Measurements from ENCODE around the gene FBXO2. TPM values are rescaled to one million over a fixed set of nuclear protein-coding genes. Genes with fewer than 3 reads are reported as not detected.
A peak's percentile ranks its signal among the peaks of the same experiment; 100 is the strongest.

Gene FBXO2
- total RNA-seq, 1 donor from 2014 or later = 1.9 TPM

- no peak for DNase-seq
Measured at GRCh38 chr1:11651017-11651416, 3.2 kb downstream of the FBXO2 start.

DNA sequence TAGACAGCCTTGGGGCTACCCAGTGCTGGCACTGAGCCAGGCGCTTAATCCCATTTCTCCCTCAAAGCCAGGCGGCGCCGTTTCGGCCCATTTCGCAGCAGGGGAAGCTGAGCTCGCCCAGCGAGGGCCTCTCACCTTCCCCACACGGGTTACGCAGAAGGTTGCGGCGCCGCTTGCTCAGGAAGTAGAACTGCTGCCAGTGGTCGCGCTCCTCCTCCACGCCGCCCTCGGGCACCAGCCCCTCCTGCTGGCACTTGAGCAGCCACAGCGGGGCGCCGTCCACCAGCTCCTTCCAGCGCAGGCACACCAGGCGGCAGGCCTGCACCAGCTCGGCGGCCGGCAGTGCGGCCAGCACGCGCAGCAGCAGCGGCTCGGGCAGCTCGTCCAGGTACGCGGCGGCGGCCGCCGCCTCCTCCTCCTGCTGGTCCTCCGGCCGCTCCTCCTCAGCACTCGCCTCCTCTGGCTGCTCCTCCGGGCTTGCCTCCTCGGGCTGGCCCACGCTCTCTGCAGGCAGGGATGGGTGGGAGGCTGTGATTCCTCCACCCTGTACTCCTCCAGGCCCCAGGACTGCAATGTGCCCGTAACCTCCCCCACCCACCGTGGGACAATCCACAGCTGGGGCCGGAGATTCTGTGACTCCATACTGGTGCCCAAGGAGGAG lies 3.8 kb downstream of the FBXO2 start:
- peak; percentile 89 for DNase-seq

DNA sequence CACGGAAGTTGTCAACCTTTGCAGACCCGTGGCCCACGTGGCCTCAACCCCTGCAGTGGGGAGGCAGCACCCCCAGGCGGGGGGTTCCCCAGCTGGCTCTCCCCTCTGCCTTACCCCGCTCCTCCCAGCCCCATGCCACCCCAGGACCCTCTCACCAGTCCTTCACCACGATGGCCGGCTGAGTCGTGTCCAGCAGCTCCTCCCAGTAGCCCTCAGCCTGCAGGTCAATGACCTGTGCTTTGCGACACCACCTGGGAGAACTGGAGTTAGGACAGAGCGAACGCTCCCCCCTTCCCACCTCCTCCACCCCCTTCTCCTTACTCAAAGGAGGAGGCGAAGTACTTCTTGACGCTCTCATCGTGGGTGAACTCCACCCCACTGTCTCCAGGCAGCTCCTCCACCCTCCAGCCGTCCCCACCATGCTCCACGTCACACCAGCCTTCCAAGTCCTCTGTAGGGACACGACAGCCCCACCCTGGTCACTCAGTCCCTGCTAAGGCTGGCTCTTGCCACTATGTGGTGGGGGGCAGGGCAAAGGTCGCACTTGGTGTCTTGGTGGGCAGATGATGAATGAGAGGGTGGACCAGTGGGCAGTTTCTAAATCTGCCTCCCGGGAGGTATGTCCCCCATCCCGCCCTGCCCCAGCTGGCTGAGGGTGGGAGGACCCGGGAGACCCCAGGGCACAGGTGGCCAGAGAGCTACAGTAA lies 4.5 kb downstream of the FBXO2 start:
- no peak for DNase-seq

GRCh38 chr1:11649237-11649623 lies 5.0 kb downstream of the FBXO2 start:
- no peak for DNase-seq

DNA sequence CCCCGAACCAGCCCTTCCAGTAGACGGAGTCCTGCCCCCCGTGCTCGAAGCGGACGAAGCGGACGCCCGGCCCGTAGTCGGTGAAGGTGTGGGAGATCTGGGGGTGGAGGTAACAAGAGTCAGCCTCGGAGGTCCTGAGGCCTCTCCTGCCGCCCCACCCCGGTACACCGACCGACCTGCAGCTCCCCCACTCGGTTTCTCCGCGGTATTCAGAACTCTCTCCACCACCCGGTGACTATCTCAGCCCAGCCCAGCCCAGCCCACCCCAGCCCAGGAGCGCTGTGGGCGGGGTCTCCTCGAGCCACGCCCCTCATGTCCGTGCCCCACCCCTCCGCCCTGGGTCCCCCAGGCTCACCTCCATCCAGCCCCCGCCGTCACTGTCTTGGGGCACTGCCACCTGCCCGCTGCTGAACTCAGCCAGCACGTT lies 5.5 kb downstream of the FBXO2 start:
- DNase-seq = no peak

DNA sequence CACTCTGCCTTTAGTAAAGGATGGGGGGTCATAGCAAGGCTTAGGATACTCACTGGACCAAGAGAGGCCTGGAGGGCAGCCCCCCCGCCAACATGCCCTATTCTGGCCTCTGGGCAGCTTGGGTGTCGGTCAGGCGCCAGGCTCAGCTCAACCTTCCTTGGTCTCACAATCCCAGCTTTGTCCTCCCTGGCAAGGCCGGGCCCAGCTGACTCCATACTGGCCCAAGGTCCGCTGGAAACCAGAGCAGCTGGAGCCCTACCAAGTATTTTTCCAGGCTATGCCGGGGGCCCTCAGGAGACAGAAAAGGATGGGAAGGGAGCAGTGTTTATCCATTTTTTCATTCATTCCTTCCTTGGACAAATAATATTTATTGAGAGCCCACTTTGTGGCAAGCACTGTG lies 6.2 kb downstream of the FBXO2 start:
- no peak for DNase-seq

DNA sequence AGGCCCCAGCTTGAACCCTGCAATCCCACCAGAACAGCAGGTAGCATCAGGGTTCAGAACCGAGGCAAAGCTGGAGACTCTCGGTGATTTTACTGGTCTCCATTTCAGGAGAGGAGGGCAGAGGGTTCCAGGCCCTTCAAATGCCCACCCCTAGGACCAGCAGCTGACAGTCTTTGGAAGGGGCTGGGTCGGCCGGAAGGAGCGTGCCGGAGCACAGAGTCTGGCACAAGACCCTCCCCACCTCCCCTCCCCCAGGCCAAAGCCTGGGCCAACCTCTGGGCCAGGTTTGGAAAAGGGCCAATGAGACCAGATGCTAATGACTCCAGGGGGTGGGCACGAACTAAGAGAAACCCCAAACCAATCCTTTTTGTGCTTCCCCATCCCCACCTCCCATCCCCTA lies 6.9 kb downstream of the FBXO2 start:
- no peak for DNase-seq

DNA sequence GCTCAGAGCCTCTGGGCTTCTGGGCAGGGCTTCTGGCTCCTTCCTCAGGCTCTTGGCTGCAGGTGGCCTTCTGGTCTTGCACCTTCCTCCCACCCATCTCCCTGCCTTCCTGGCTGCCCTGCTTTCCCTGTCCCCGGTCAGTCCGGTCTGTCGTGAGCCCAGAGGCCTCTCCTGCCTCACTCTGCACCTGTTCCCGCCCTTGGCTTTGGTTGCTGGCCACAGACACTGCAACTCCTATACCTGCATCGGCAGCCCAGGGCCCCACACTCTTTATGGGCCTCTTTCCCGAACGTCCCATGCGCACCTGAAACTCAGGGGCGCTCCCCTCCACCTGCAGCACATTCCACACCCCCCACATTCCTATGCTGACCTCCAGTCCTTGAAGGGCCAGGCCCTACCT lies 7.9 kb downstream of the FBXO2 start:
- DNase-seq = no peak

- peak; percentile 89 for DNase-seq
Measured at GRCh38 chr1:11645670-11646265, 8.5 kb downstream of the FBXO2 start.

DNA sequence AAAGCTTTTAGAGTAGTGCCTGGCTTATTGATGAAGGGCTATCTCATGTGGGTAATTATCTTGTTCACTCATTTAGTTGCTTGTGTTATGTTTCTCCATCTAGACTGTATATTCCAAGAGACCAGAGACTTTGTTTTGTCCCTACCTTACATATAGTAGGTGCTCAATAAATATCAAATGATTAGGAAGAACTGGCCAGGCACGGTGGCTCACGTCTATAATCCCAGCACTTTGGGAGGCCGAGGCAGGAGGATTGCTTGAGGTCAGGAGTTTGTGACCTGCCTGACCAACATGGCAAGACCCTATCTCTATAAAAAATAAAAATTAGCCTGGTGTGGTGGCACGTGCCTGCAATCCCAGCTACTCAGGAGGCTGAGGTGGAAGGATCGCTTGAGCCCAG lies 9.0 kb downstream of the FBXO2 start:
- DNase-seq = no peak

DNA sequence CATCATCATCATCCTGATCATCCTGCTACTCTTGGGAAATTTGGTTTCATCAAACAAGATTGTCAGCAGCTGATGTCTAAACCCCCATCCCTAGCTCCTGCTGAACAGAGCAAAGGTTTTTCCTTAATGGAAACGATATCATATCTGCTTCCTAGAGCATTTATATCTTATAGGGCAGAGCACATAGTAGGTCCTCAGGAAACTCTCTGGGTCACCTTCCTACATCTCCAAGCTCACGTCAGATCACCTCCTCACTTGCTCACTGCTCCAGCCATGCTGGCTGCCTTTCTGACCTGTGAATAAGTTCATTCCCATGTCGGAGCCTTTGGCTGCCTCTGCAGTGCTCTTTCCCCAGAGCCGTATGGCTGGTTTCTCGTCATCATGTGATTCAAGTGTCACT lies 10.4 kb downstream of the FBXO2 start:
- DNase-seq = no peak

- peak; percentile 87 for DNase-seq
Measured at GRCh38 chr1:11642418-11643017, 11.7 kb downstream of the FBXO2 start.

GRCh38 chr1:11641776-11642305 lies 12.4 kb downstream of the FBXO2 start:
- DNase-seq = no peak

GRCh38 chr1:11640944-11641343 lies 13.3 kb downstream of the FBXO2 start:
- DNase-seq = no peak

GRCh38 chr1:11640101-11640500 lies 14.1 kb downstream of the FBXO2 start:
- DNase-seq = no peak

DNA sequence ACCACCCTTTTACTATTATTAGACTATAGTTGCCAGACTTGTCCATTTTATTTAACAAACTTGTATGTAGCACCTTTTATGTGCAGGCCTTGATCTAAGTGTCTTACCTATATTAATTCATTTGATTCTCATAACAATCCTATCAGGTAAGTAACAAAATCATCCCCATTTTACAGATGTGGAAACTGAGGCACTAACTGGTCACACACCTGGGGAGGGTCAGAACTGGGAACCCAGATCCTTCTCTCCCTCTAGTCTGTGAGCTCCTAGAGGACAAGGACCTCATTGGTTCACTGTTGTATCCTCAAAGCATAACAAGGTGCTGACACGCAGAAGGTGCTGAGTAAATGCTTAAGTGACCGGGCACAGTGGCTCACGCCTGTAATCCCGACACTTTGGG lies 14.9 kb downstream of the FBXO2 start:
- no peak for DNase-seq

GRCh38 chr1:11638121-11638520 lies 16.1 kb downstream of the FBXO2 start:
- DNase-seq = no peak

GRCh38 chr1:11634365-11635192 lies 19.6 kb downstream of the FBXO2 start:
- DNase-seq = no peak

- DNase-seq = no peak
Measured at GRCh38 chr1:11629184-11630016, 24.8 kb downstream of the FBXO2 start.

GRCh38 chr1:11628767-11629166 lies 25.5 kb downstream of the FBXO2 start:
- no peak for DNase-seq

DNA sequence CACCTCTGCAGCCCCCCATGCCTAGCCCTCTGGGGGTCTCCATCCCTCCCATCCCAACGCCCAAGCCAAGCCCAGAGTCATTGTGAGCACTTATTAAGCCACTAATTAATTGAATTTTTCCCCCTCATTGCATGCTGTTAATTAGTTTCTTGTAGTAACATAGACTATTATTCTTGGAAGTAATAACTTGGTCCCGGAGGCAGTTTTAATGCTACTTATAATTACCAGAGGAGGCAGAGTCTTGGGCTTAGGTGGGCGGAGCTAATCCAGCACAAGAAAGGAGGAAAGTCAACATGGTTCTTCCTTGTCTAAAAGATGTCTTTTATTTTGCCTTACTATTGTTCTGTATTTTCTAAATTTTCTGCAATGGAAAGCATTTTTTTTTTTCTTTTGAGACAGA lies 27.7 kb downstream of the FBXO2 start:
- DNase-seq = no peak

DNA sequence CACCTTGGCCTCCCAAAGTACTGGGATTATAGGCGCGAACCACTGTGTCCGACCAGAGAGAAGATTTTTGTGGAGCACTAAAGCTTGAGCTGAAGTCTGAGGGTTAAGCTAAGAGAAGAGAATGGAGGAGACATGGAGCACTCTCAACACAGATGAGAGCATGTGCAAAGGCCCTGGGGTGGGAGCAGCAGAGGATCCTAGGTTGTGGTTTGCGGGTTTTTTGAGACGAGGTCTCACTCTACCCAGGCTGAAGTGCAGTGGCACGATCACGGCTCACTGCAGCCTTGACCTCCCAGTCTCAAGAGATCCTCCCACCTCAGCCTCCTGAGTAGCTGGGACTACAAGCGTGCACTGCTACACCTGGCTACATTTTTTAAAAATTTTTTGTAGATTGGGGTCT lies 30.5 kb downstream of the FBXO2 start:
- DNase-seq = no peak
